OCI-LY1 (cell line): Measurements from ENCODE around the gene ZNF462.

Experiments used
- H2AFZ ChIP-seq: fragments of 200-600 bp; sonication (generic), shearing (Covaris generic); 2 replicates; pipeline ENCODE4 v1.6.0; 2014; ENCODE audit warnings: antibody characterized with exemption, mild to moderate bottlenecking, low read length
- H3F3A ChIP-seq: fragments of 200-600 bp; sonication (generic), shearing (Covaris generic); 2 replicates; pipeline ENCODE4 v1.6.0; 2014; ENCODE audit warnings: mild to moderate bottlenecking, antibody characterized with exemption, low read length, moderate library complexity; ENCODE audit not compliant: insufficient read depth
- H3K27ac ChIP-seq: fragments of 200-600 bp; sonication (generic); 2 replicates; pipeline ENCODE4 v1.5.1; 2014; ENCODE audit warnings: low read length, mixed run types, mild to moderate bottlenecking, low read depth; ENCODE audit not compliant: poor library complexity, severe bottlenecking
- H3K27me3 ChIP-seq: fragments of 200-600 bp; sonication (generic); 2 replicates; pipeline ENCODE4 v1.6.0; 2014; ENCODE audit warnings: antibody characterized with exemption, mild to moderate bottlenecking, low read length, moderate library complexity; ENCODE audit not compliant: insufficient read depth
- H3K36me3 ChIP-seq: fragments of 200-600 bp; sonication (generic); 2 replicates; pipeline ENCODE4 v1.6.1; 2014; ENCODE audit warnings: mild to moderate bottlenecking, antibody characterized with exemption, low read length, moderate library complexity, mixed read lengths; ENCODE audit not compliant: insufficient read depth
- H3K4me1 ChIP-seq: fragments of 200-600 bp; sonication (generic); 2 replicates; pipeline ENCODE4 v1.5.1; 2014; ENCODE audit warnings: mild to moderate bottlenecking, low read length, moderate library complexity; ENCODE audit not compliant: insufficient read depth, severe bottlenecking
- H3K4me2 ChIP-seq: fragments of 200-600 bp; sonication (generic), shearing (Covaris generic); 2 replicates; pipeline ENCODE4 v1.6.1; 2014; ENCODE audit warnings: low read length
- H3K4me3 ChIP-seq: fragments of 200-600 bp; sonication (generic); 2 replicates; pipeline ENCODE4 v1.5.1; 2014; ENCODE audit warnings: low read length, low read depth, mild to moderate bottlenecking, mixed read lengths; ENCODE audit not compliant: poor library complexity, severe bottlenecking
- H3K79me2 ChIP-seq: fragments of 200-600 bp; shearing (Covaris generic); 2 replicates; pipeline ENCODE4 v1.6.1; 2016; ENCODE audit warnings: mixed run types, low read length, mixed read lengths; ENCODE audit not compliant: insufficient read depth
- H3K9ac ChIP-seq: fragments of 200-600 bp; sonication (generic), shearing (Covaris generic); 2 replicates; pipeline ENCODE4 v1.6.1; 2014; ENCODE audit warnings: mild to moderate bottlenecking, low read length, mixed read lengths
- H3K9me2 ChIP-seq: fragments of 200-600 bp; sonication (generic), shearing (Covaris generic); 2 replicates; pipeline ENCODE4 v1.6.1; 2014; ENCODE audit warnings: low read depth, mild to moderate bottlenecking, low read length, mixed read lengths
- H3K9me3 ChIP-seq: fragments of 200-600 bp; shearing (Covaris generic); 2 replicates; pipeline ENCODE4 v1.6.1; 2014; ENCODE audit warnings: low read length, mixed read lengths
- H4K20me1 ChIP-seq: fragments of 200-600 bp; sonication (generic), shearing (Covaris generic); 2 replicates; pipeline ENCODE4 v1.6.0; 2016; ENCODE audit warnings: mild to moderate bottlenecking, low read length; ENCODE audit not compliant: insufficient read depth
- CTCF ChIP-seq: fragments of 200-600 bp; sonication (generic), shearing (Covaris generic); IDR thresholded peaks from 2 replicates; pipeline ENCODE4 v1.5.1; 2017; ENCODE audit warnings: mild to moderate bottlenecking, antibody characterized with exemption, low read length, moderate library complexity, mixed read lengths
- EZH2 ChIP-seq: fragments of 200-600 bp; sonication (generic), shearing (Covaris generic); IDR thresholded peaks from 2 replicates; pipeline ENCODE4 v1.8.0; 2017; ENCODE audit warnings: borderline replicate concordance, mixed run types, mild to moderate bottlenecking, antibody characterized with exemption, low read length, moderate library complexity, mixed read lengths

ZNF462 gene

DNA sequence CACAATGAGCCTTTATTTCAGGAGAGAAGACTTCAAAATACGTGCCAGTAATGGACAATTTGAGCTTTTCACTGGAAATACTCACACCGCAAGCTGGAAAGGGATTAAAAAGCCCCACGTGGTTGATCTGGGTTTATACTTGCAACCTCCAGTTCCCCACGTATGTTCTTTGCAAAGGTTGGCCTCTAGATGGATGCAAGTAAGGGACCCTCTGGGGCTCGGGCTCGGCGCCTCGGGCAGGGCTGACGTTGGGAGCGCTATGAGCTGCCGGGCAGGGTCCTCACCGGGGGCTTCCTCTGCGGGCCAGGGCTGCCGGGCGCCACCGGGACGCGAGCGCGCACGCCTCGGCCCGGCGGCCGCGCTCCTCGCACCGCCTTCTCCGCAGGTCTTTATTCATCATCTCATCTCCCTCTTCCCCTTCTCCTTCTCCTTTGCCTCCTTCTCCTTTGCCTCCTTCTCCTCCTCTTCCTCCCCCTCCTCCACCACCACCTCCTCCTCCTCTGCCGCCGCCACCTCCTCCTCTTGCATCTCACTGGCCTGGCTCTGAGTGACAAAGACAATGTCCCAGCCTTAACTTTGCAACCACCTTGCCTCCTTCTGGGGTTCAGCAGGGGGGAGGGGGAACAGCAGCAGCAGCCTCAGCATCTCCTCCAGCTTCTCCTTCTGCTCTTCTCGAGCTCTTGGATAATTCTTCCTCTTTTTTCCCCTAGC, 701 bp upstream of the ZNF462 start:
- Histone ChIP-seq H3K4me1 (no peaks in the 10 kb centered on the region), H3K27ac (no peak overlapping the region)
- TF ChIP-seq EZH2, result no peak
- no peak for TF ChIP-seq CTCF

DNA sequence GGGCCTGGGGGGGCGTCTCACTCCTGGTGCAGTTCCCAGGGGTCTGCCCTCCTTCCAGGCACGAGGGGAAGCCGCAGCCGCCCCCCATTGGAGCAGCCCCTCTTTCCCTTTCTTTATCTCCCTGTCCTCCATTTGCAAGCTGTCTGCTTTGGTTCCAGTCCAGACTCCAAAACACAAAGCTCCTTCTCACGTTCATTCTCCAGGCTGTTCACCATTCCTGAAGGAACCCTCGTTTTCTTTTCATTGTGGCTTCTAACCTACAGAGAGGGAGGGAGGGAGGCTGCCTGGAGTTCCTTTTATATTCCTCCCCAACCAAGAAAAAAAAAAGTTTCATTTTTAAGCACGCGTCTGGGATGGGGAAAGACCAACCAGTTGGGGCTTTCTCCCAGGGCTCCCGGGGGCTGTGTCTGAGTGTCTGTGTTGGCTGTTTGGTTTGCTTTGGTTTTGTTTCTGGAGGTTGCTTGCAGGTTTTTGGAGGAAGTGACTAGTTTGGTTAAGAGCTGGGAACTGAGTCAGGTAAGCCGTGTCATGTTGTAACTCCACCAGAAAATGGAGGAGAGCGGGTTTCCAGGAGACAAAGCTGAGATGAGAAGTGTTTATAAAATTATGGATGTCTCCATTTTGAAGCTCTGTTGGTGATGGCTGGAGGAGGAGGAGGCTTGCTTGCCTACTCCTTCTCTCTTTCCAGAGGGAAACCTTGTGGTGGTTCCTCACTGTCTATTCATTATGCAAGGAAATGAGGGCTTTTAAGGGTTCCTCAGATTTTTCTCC, 1.6 kb downstream of the ZNF462 start:
- TF ChIP-seq CTCF (no peak), EZH2 (no peak)
- Histone ChIP-seq H3K4me1 (no peaks in the 10 kb centered on the region), H3K9me2 (no peaks in the 10 kb centered on the region), H3K9ac (no peak overlapping the region), H3K27ac (no peak overlapping the region), H3K4me3 (no peak overlapping the region), H2AFZ (no peak overlapping the region), H3K9me3 (no peaks in the 10 kb centered on the region), H3F3A (no peaks in the 10 kb centered on the region), H3K27me3 (no peaks in the 10 kb centered on the region), H3K79me2 (no peaks in the 10 kb centered on the region), H4K20me1 (no peaks in the 10 kb centered on the region), H3K4me2 (no peak overlapping the region), H3K36me3 (no peaks in the 10 kb centered on the region)

More for the DNA sequence above, 701 bp upstream of the ZNF462 start:
- Histone ChIP-seq H3K4me3 (no peak overlapping the region), H3K9me3 (no peaks in the 10 kb centered on the region), H3K27me3 (no peaks in the 10 kb centered on the region), H3K79me2 (no peaks in the 10 kb centered on the region), H4K20me1 (no peaks in the 10 kb centered on the region), H3K36me3 (no peaks in the 10 kb centered on the region), H3F3A (no peaks in the 10 kb centered on the region), H3K4me2 (no peak overlapping the region), H3K9me2 (no peaks in the 10 kb centered on the region), H3K9ac (no peak overlapping the region), H2AFZ (no peak overlapping the region)

GRCh38 chr9:106866243-106866642, 3.3 kb downstream of the ZNF462 start:
- H3K36me3 ChIP-seq, result no peaks in the 10 kb centered on the region
- H3K27ac ChIP-seq, result no peak overlapping the region
- H3K27me3 ChIP-seq, result no peaks in the 10 kb centered on the region
- no peak overlapping the region for H3K4me2 ChIP-seq
- no peaks in the 10 kb centered on the region for H3K79me2 ChIP-seq
- TF ChIP-seq EZH2 (no peak), CTCF (no peak)
- H4K20me1 ChIP-seq, result no peaks in the 10 kb centered on the region
- no peaks in the 10 kb centered on the region for H3K9me3 ChIP-seq
- H3K4me1 ChIP-seq, result no peaks in the 10 kb centered on the region
- no peaks in the 10 kb centered on the region for H3F3A ChIP-seq
- H2AFZ ChIP-seq, result no peak overlapping the region
- no peak overlapping the region for H3K9ac ChIP-seq
- no peak overlapping the region for H3K4me3 ChIP-seq
- no peaks in the 10 kb centered on the region for H3K9me2 ChIP-seq
